B cell (primary cell): ENCODE data around the gene CRTC3.

Experiments
- EZH2 ChIP-seq: IDR thresholded peaks from 2 replicates; pipeline ENCODE4 v1.6.1; 2012; ENCODE audit warnings: borderline replicate concordance, low read depth, mild to moderate bottlenecking, moderate library complexity, low read length; ENCODE audit not compliant: insufficient read depth, poor library complexity, severe bottlenecking
- TF ChIP-seq, protein P1 (sequence below): fragments of 200-600 bp; IDR thresholded peaks from one replicate; pipeline ENCODE4 v1.8.0; 2022; ENCODE audit warnings: antibody characterized with exemption, mild to moderate bottlenecking

DNA sequence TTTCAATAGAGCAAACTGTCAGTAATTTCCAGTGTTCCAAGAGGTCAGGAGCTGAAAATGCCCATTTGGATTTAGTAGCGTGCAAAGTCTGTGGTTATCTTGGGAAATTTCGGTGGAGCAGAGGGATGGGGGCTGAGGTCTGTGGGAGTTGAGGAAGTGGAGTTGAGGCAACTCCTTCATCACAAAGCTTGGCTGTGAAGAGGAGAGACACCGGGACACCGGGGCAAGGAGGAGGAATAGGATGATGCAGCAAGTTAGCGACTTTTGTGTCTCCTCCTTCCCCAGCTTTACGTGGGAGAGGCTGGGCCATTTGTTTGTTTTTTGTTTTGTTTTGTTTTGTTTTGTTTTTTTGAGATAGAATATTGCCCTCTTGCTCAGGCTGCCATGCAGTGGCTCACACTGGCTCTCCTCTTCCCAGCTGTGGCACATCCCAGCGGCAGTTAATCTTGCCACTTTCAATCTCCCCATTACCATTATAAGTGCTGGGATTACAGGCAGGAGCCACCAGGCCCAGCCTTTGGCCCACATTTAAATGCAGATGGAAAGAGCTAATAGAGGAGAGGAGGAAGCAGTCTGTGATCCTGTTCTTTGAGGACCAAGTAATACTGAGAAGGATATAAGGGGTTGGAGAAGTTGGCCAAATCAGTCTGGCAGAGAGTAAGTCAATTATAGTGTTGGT, 47.1 kb downstream of the CRTC3 start:
- no peak for TF ChIP-seq EZH2
- TF ChIP-seq, protein P1, sequence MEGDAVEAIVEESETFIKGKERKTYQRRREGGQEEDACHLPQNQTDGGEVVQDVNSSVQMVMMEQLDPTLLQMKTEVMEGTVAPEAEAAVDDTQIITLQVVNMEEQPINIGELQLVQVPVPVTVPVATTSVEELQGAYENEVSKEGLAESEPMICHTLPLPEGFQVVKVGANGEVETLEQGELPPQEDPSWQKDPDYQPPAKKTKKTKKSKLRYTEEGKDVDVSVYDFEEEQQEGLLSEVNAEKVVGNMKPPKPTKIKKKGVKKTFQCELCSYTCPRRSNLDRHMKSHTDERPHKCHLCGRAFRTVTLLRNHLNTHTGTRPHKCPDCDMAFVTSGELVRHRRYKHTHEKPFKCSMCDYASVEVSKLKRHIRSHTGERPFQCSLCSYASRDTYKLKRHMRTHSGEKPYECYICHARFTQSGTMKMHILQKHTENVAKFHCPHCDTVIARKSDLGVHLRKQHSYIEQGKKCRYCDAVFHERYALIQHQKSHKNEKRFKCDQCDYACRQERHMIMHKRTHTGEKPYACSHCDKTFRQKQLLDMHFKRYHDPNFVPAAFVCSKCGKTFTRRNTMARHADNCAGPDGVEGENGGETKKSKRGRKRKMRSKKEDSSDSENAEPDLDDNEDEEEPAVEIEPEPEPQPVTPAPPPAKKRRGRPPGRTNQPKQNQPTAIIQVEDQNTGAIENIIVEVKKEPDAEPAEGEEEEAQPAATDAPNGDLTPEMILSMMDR = no peak
